ENCODE measurements around the gene FREM2. TPM values are rescaled to one million over a fixed set of nuclear protein-coding genes. Genes with fewer than 3 reads are reported as not detected.

Gene FREM2
- total and polyA plus RNA-seq, 3 donors from 2014 or later: 0.80 to 5.5 (median 4.4) TPM

GRCh38 chr13:38743466-38743865, 56.6 kb downstream of the FREM2 start:
- TF ChIP-seq POLR2A (IDR thresholded peaks at IDR 0.05) (no peak), CTCF (IDR thresholded peaks at IDR 0.05) (no peak)
- Histone ChIP-seq H3K27me3 (no peaks in the 10 kb centered on the region), H3K4me3 (no peak overlapping the region), H3K9me3 (no peaks in the 10 kb centered on the region), H3K4me1 (no peaks in the 10 kb centered on the region), H3K36me3 (ENCODE audit: low read depth, missing control alignments) (no peaks in the 10 kb centered on the region), H3K27ac (no peak overlapping the region)
- intact Hi-C loops (cut with DNase I; ENCODE audit: low total_unique reads): no loop called here
- WGBS, 2 donors: 61 to 64% methylated on average over 4 of the region's 4 CpGs
- DNase-seq: no peak

- Histone ChIP-seq H3K27ac (no peak overlapping the region), H3K4me3 (no peak overlapping the region), H3K36me3 (ENCODE audit: low read depth, missing control alignments) (no peaks in the 10 kb centered on the region), H3K9me3 (no peaks in the 10 kb centered on the region), H3K27me3 (no peaks in the 10 kb centered on the region), H3K4me1 (no peaks in the 10 kb centered on the region)
- TF ChIP-seq CTCF (IDR thresholded peaks at IDR 0.05) (no peak), POLR2A (IDR thresholded peaks at IDR 0.05) (no peak)
- no peak for DNase-seq
- 56 to 59% methylated on average over 5 of the region's 5 CpGs for WGBS, 2 donors
- intact Hi-C loops (cut with DNase I; ENCODE audit: low total_unique reads): no loop called here
Measured at GRCh38 chr13:38752686-38753085, 65.8 kb downstream of the FREM2 start.

- H3K36me3 ChIP-seq (ENCODE audit: low read depth, missing control alignments): no peaks in the 10 kb centered on the region
- 95 to 100% methylated on average over 2 of the region's 2 CpGs for WGBS, 2 donors
- H3K9me3 ChIP-seq: no peaks in the 10 kb centered on the region
- intact Hi-C loops (cut with DNase I; ENCODE audit: low total_unique reads): no loop called here
- no peak overlapping the region for H3K4me3 ChIP-seq
- H3K27ac ChIP-seq: no peak overlapping the region
- no peaks in the 10 kb centered on the region for H3K4me1 ChIP-seq
- H3K27me3 ChIP-seq: no peaks in the 10 kb centered on the region
- TF ChIP-seq POLR2A (IDR thresholded peaks at IDR 0.05): no peak
- TF ChIP-seq CTCF (IDR thresholded peaks at IDR 0.05): no peak
- no peak for DNase-seq
Measured at GRCh38 chr13:38753878-38754277, 67.0 kb downstream of the FREM2 start.

GRCh38 chr13:38755793-38756192, 68.9 kb downstream of the FREM2 start:
- Histone ChIP-seq H3K9me3 (no peaks in the 10 kb centered on the region), H3K4me1 (no peaks in the 10 kb centered on the region), H3K4me3 (no peak overlapping the region), H3K27ac (no peak overlapping the region), H3K27me3 (no peaks in the 10 kb centered on the region), H3K36me3 (ENCODE audit: low read depth, missing control alignments) (no peaks in the 10 kb centered on the region)
- 98 to 100% methylated on average over 2 of the region's 2 CpGs for WGBS, 2 donors
- DNase-seq: no peak
- TF ChIP-seq CTCF (IDR thresholded peaks at IDR 0.05) (no peak), POLR2A (IDR thresholded peaks at IDR 0.05) (no peak)
- intact Hi-C loops (cut with DNase I; ENCODE audit: low total_unique reads): no loop called here

- Histone ChIP-seq H3K9me3 (no peaks in the 10 kb centered on the region), H3K4me1 (no peaks in the 10 kb centered on the region), H3K4me3 (no peak overlapping the region), H3K27ac (no peak overlapping the region), H3K36me3 (ENCODE audit: low read depth, missing control alignments) (no peaks in the 10 kb centered on the region), H3K27me3 (no peaks in the 10 kb centered on the region)
- no peak for DNase-seq
- WGBS, 2 donors: 27 to 41% methylated on average over 5 of the region's 5 CpGs
- no peak for TF ChIP-seq CTCF (IDR thresholded peaks at IDR 0.05)
- TF ChIP-seq POLR2A (IDR thresholded peaks at IDR 0.05): no peak
- intact Hi-C loops (cut with DNase I; ENCODE audit: low total_unique reads): no loop called here
Measured at GRCh38 chr13:38758277-38758676, 71.4 kb downstream of the FREM2 start.

Measured in testis (tissue), 3 donors.